HK-2 (cell line): ENCODE measurements around the gene ACSF2.
"Not testable (repeated sequence)": the region's sequence is repeated elsewhere in the genome, so short reads cannot be mapped to it uniquely, and the experiment has no call there.

Source experiments
- DNase-seq: peaks from one replicate; pipeline ENCODE4 v3.0.0-alpha.2; 2018; ENCODE audit not compliant: unreplicated experiment

ACSF2 gene

GRCh38 chr17:50464121-50464520 lies 38.1 kb downstream of the ACSF2 start:
- no peak for DNase-seq

GRCh38 chr17:50464736-50465135 lies 38.7 kb downstream of the ACSF2 start:
- no peak for DNase-seq

- no peak for DNase-seq
Observed at GRCh38 chr17:50465171-50465570, 39.2 kb downstream of the ACSF2 start.

- DNase-seq = no peak
Observed at GRCh38 chr17:50465635-50466034, 39.6 kb downstream of the ACSF2 start.

- DNase-seq = no peak
Observed at GRCh38 chr17:50466371-50467113, 40.5 kb downstream of the ACSF2 start.

GRCh38 chr17:50467114-50467854 lies 41.3 kb downstream of the ACSF2 start:
- no peak for DNase-seq

GRCh38 chr17:50467855-50468303 lies 41.9 kb downstream of the ACSF2 start:
- DNase-seq = no peak

- no peak for DNase-seq
Observed at GRCh38 chr17:50468304-50469207, 42.5 kb downstream of the ACSF2 start, which contains the start of gene CHAD. TSS of gene CHAD (minus strand) at chr17:50468880. CDS start at chr17:50468813, 67 bp downstream.

- DNase-seq = no peak
Observed at GRCh38 chr17:50469208-50469605, 43.2 kb downstream of the ACSF2 start.

GRCh38 chr17:50469671-50470305 lies 43.8 kb downstream of the ACSF2 start:
- DNase-seq = no peak

- no peak for DNase-seq
Observed at GRCh38 chr17:50470426-50470825, 44.4 kb downstream of the ACSF2 start.

- no peak for DNase-seq
Observed at GRCh38 chr17:50471009-50471905, 45.2 kb downstream of the ACSF2 start.

- no peak for DNase-seq
Observed at GRCh38 chr17:50472286-50472685, 46.3 kb downstream of the ACSF2 start.

GRCh38 chr17:50472761-50473161 lies 46.7 kb downstream of the ACSF2 start:
- DNase-seq = not testable (repeated sequence)

GRCh38 chr17:50473901-50474300 lies 47.9 kb downstream of the ACSF2 start:
- no peak for DNase-seq

- DNase-seq = no peak
Observed at GRCh38 chr17:50474523-50474922, 48.5 kb downstream of the ACSF2 start.

- no peak for DNase-seq
Observed at GRCh38 chr17:50475362-50475761, 49.3 kb downstream of the ACSF2 start.

- DNase-seq = not testable (repeated sequence)
Observed at GRCh38 chr17:50475775-50476544, 49.9 kb downstream of the ACSF2 start.

- DNase-seq = no peak
Observed at GRCh38 chr17:50476545-50477315, 50.7 kb downstream of the ACSF2 start.
